GM12878 (cell line): ENCODE data around the gene RASAL3. TPM values are rescaled to one million over a fixed set of nuclear protein-coding genes. Genes with fewer than 3 reads are reported as not detected.

Source experiments
- ATAC-seq: fragments of 200-7000 bp; cut with Tn5 transposase; 3 replicates; pipeline ENCODE4 v1.9.1; 2020; ENCODE audit warnings: mild to moderate bottlenecking, moderate library complexity
- BruUV-seq: library from RNA; stranded (reverse); fragments of 400-500 nt; replicated peaks from 2 replicates; lab custom pipeline; 2021; lab: Mats Ljungman, UMichigan
- CTCF ChIA-PET: fragments of 300-600 bp; sonication (Branson Sonifier 250); formaldehyde crosslinking; extraction: SDS; loops from one replicate; lab custom pipeline; 2021; ENCODE audit warnings: inconsistent platforms; lab: Yijun Ruan, JAX
- POLR2A ChIA-PET: fragments of 350-600 bp; formaldehyde crosslinking; extraction: SDS; loops from one replicate; lab custom pipeline; 2021; ENCODE audit warnings: inconsistent platforms; lab: Charles Lee
- RAD21 ChIA-PET: fragments of 300-600 bp; sonication (Branson Sonifier 250); formaldehyde crosslinking; loops from one replicate; lab custom pipeline; 2023; ENCODE audit warnings: antibody characterized with exemption; ENCODE audit not compliant: unreplicated experiment; lab: Charles Lee
- SMC1A ChIA-PET: fragments of 300-600 bp; sonication (Branson Sonifier 250); formaldehyde crosslinking; loops from one replicate; lab custom pipeline; 2023; ENCODE audit not compliant: unreplicated experiment, uncharacterized antibody; lab: Charles Lee
- DNase-seq: peaks from one replicate; pipeline ENCODE4 v3.0.0-alpha.2; 2011; ENCODE audit warnings: low read depth, low spot score
- FAIRE-seq: peaks from 3 replicates; lab custom pipeline; 2011; peaks lifted over from hg19 to GRCh38; lab: Jason Lieb, UNC
- H2AFZ ChIP-seq: 2 replicates; pipeline ENCODE4 v1.6.0; 2011; ENCODE audit warnings: low read depth, low read length, control low read depth; ENCODE audit not compliant: control insufficient read depth
- H3K27ac ChIP-seq: 2 replicates; pipeline ENCODE4 v1.5.1; 2011; ENCODE audit warnings: control low read depth; ENCODE audit not compliant: control insufficient read depth, insufficient read depth
- H3K27me3 ChIP-seq, 2 experiments: replicated peaks in 1 of 2; 2 replicates each; pipeline versions ENCODE4 v1.6.0 to v1.6.1; 2011; ENCODE audit warnings: low read length in 1 of 2; ENCODE audit not compliant: control insufficient read depth in 2 of 2, insufficient read depth in 2 of 2
- H3K36me3 ChIP-seq, 2 experiments: 2 replicates each; pipeline ENCODE4 v1.5.1; 2011; ENCODE audit warnings: low read length in 1 of 2; ENCODE audit not compliant: control insufficient read depth in 2 of 2, insufficient read depth in 2 of 2
- H3K4me1 ChIP-seq: 2 replicates; pipeline ENCODE4 v1.6.1; 2011; ENCODE audit warnings: mild to moderate bottlenecking, low read length, moderate library complexity, mixed read lengths; ENCODE audit not compliant: control insufficient read depth, insufficient read depth
- H3K4me2 ChIP-seq: 2 replicates; pipeline ENCODE4 v1.6.0; 2011; ENCODE audit warnings: control low read depth; ENCODE audit not compliant: control insufficient read depth, insufficient read depth
- H3K4me3 ChIP-seq: fragments of 200-600 bp; sonication (generic); 2 replicates; pipeline ENCODE4 v1.5.1; 2016
- H3K79me2 ChIP-seq: 2 replicates; pipeline ENCODE4 v1.6.0; 2011; ENCODE audit warnings: low read length; ENCODE audit not compliant: control insufficient read depth, insufficient read depth
- H3K9ac ChIP-seq: 2 replicates; pipeline ENCODE4 v1.8.0; 2011; ENCODE audit warnings: low read length, control low read depth, mixed read lengths; ENCODE audit not compliant: control insufficient read depth, insufficient read depth
- H3K9me3 ChIP-seq: replicated peaks from 3 replicates; pipeline ENCODE4 v1.5.1; 2011; ENCODE audit warnings: mild to moderate bottlenecking, low read length; ENCODE audit not compliant: control insufficient read depth, insufficient read depth
- H4K20me1 ChIP-seq: 2 replicates; pipeline ENCODE4 v1.6.0; 2011; ENCODE audit not compliant: control insufficient read depth, insufficient read depth
- HDGF ChIP-seq: fragments of 450-650 bp; IDR thresholded peaks from 2 replicates; pipeline ENCODE4 v1.6.1; 2016; ENCODE audit warnings: antibody characterized with exemption
- MEF2B ChIP-seq: fragments of 450-650 bp; IDR thresholded peaks from 2 replicates; pipeline ENCODE4 v1.6.1; 2018; ENCODE audit warnings: mild to moderate bottlenecking, moderate library complexity; ENCODE audit not compliant: partially characterized antibody, poor library complexity, severe bottlenecking
- NBN ChIP-seq: fragments of 450-650 bp; IDR thresholded peaks from 2 replicates; pipeline ENCODE4 v1.6.1; 2016
- NR2F1 ChIP-seq: fragments of 450-650 bp; conservative IDR thresholded peaks from 2 replicates; pipeline ENCODE4 v1.6.1; 2017; ENCODE audit warnings: mild to moderate bottlenecking
- RAD51 ChIP-seq: fragments of 450-650 bp; IDR thresholded peaks from 2 replicates; pipeline ENCODE4 v1.6.1; 2016; ENCODE audit warnings: moderate library complexity, mild to moderate bottlenecking, inconsistent platforms
- RUNX3 ChIP-seq: IDR thresholded peaks from 2 replicates; pipeline ENCODE4 v1.6.1; 2012; ENCODE audit warnings: low read length, inconsistent platforms
- SREBF1 ChIP-seq: IDR thresholded peaks from 2 replicates; pipeline ENCODE4 v1.6.1; 2012; ENCODE audit warnings: mild to moderate bottlenecking, low read length
- SUPT20H ChIP-seq: IDR thresholded peaks from 2 replicates; pipeline ENCODE4 v1.6.1; 2011; ENCODE audit warnings: low read depth, mild to moderate bottlenecking, low read length, moderate library complexity, borderline replicate concordance; ENCODE audit not compliant: control insufficient read depth
- TBL1XR1 ChIP-seq: IDR thresholded peaks from 2 replicates; pipeline ENCODE4 v1.6.1; 2012; ENCODE audit warnings: low read depth, low read length, improper control_type of control experiment
- ZNF207 ChIP-seq: fragments of 450-650 bp; IDR thresholded peaks from 2 replicates; pipeline ENCODE4 v1.6.1; 2014; ENCODE audit warnings: antibody characterized with exemption, mild to moderate bottlenecking, borderline replicate concordance
- WGBS: methylation state at CpG from one replicate; pipeline ENCODE4 v1.1.6; 2016; ENCODE audit warnings: low lambda C conversion rate; ENCODE audit not compliant: insufficient replicate concordance, insufficient coverage; ENCODE audit errors: missing lambda C conversion rate; 5-methylcytosine and 5-hydroxymethylcytosine counted together
- in situ Hi-C: fragments of 300-500 bp; cut with MboI; formaldehyde crosslinking; loops from 9 replicates; pipeline ENCODE4 v1.14.3; 2018; ENCODE audit warnings: mixed read lengths
- intact Hi-C: fragments of 100-400 bp; cut with micrococcal nuclease; formaldehyde crosslinking; loops from one replicate; pipeline ENCODE4 v1.14.2; 2022; ENCODE audit not compliant: unreplicated experiment
- polyA plus RNA-seq, 11 experiments: library from polyadenylated mRNA; depleted of rRNA in 4 of 11; unstranded in 6 of 11; stranded (reverse) in 5 of 11; fragments of >200 nt; fragmentation: Nextera tagmentation in 4 of 11; fragmentation: Illumina TruSeq in 1 of 11; extraction: Ambion mirVana in 4 of 11; extraction: Trizol in 1 of 11; gene quantifications; 1 replicate in 1 of 11; 2 replicates in 10 of 11; pipeline versions ENCODE4 v1.2.1 to v1.2.3, GENCODE V29; 2011 to 2016; ENCODE audit warnings: inconsistent platforms in 2 of 11, missing spikeins in 2 of 11, low read depth in 1 of 11
- total RNA-seq, 4 experiments: library from RNA; depleted of rRNA in 3 of 4; stranded (reverse); fragments of >200 nt in 3 of 4; fragmentation: Illumina TruSeq in 1 of 4; extraction: Trizol in 1 of 4; gene quantifications; 2 replicates each; pipeline versions ENCODE4 v1.2.1 to v1.2.3, GENCODE V29; 2013 to 2021
- TF ChIP-seq, protein P1 (sequence below): fragments of 450-650 bp; IDR thresholded peaks from 2 replicates; pipeline ENCODE4 v1.6.1; 2018; ENCODE audit warnings: mild to moderate bottlenecking, low read depth, moderate library complexity; ENCODE audit not compliant: partially characterized antibody
- TF ChIP-seq, protein P2 (sequence below): fragments of 450-650 bp; IDR thresholded peaks from 2 replicates; pipeline ENCODE4 v1.6.1; 2016; ENCODE audit warnings: mild to moderate bottlenecking, moderate library complexity, borderline replicate concordance
- TF ChIP-seq, protein P3 (sequence below): fragments of 150-350 bp; IDR thresholded peaks from 2 replicates; pipeline ENCODE4 v1.6.1; 2016; ENCODE audit warnings: low read depth, low read length

The RASAL3 gene
- total and polyA plus RNA-seq, 10 of the 15 experiments (the other 5 are each of a cell fraction or from before 2014, with no cell fraction given): 1.7 to 81.3 (median 23.2) TPM

DNA sequence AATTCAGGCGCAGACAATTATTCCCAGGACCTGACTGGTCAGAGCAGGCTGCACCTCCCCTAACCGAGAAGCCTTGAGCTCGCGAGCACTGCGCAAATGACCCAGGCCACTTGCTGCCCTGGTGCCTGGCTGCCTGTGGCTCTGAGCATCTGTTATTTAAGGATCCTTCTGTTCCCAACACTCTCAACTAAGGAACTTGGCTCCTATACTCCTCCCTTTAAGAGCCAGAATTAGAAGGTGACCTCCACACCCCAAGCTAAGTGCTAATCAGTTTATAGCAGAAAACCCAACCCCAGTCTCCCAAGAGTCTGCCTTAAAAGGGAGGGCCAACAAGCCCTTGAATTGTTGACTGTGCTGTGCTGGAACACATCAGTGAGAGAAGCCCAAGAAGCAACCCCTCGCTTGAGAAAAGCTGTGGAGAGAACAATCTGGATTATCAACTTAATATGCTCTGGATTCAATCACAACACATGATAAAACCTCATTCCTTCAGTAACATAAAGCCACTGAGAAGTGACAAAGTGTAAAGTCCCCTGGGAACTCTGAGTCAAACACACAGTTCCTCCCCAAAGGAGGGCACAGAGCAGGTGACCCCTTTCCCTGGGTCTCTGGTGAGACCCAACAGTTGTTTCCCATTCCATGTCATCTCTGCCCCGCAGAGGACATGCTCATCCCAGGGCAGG lies 60.1 kb downstream of the RASAL3 start:
- no peak for FAIRE-seq
- Histone ChIP-seq H3K36me3 (peaks cover 14 to 40% of the 10 kb centered on the region in 2 experiments; a peak in 3 of 4 replicates), H3K4me3 (no peak overlapping the region), H3K9ac (no peak overlapping the region), H3K27me3 (no peaks in the 10 kb centered on the region), H3K27ac (no peak overlapping the region), H2AFZ (no peak overlapping the region), H3K4me2 (no peak overlapping the region; the same call in 1 of the 2 replicates), H3K9me3 (no peaks in the 10 kb centered on the region), H3K4me1 (no peaks in the 10 kb centered on the region), H4K20me1 (0 out of 2 replicates have a peak, but pooled peaks cover 7% of the 10 kb centered on the region), H3K79me2 (peaks cover 34% of the 10 kb centered on the region)
- POLR2A ChIA-PET: interaction anchor here (0.8 to 1.4 kb wide), 3 partner anchors 9 to 115 kb away, joined by 3 to 5 read pairs (median 3); partner anchors contain the start of gene AKAP8
- CTCF ChIA-PET: interaction anchor here (0.7 to 1.4 kb wide), 3 partner anchors 13 to 152 kb away, joined by 3 to 5 read pairs (median 3); partner anchors contain the start of gene AKAP8L
- BruUV-seq: no TSS peak
- DNase-seq: no peak
- in situ Hi-C loops: no loop called here
- intact Hi-C loops: no loop called here
- RAD21 ChIA-PET: interaction anchor here (0.8 to 1.4 kb wide), 2 partner anchors 13 to 15 kb away, joined by 3 to 4 read pairs; partner anchors contain the start of gene AKAP8L
- 91% methylated on average over 7 of the region's 7 CpGs for WGBS
- ATAC-seq: peak; percentile 52
- SMC1A ChIA-PET: interaction anchor here (1.0 kb wide), 1 partner anchor 11 kb away, joined by 3 read pairs; no protein-coding TSS in a partner anchor
- no peak for TF ChIP-seq HDGF
- TF ChIP-seq, protein P1, sequence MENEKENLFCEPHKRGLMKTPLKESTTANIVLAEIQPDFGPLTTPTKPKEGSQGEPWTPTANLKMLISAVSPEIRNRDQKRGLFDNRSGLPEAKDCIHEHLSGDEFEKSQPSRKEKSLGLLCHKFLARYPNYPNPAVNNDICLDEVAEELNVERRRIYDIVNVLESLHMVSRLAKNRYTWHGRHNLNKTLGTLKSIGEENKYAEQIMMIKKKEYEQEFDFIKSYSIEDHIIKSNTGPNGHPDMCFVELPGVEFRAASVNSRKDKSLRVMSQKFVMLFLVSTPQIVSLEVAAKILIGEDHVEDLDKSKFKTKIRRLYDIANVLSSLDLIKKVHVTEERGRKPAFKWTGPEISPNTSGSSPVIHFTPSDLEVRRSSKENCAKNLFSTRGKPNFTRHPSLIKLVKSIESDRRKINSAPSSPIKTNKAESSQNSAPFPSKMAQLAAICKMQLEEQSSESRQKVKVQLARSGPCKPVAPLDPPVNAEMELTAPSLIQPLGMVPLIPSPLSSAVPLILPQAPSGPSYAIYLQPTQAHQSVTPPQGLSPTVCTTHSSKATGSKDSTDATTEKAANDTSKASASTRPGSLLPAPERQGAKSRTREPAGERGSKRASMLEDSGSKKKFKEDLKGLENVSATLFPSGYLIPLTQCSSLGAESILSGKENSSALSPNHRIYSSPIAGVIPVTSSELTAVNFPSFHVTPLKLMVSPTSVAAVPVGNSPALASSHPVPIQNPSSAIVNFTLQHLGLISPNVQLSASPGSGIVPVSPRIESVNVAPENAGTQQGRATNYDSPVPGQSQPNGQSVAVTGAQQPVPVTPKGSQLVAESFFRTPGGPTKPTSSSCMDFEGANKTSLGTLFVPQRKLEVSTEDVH: no peak
- TF ChIP-seq SUPT20H: no peak
- no peak for TF ChIP-seq TBL1XR1
- no peak for TF ChIP-seq RUNX3
- TF ChIP-seq, protein P2, sequence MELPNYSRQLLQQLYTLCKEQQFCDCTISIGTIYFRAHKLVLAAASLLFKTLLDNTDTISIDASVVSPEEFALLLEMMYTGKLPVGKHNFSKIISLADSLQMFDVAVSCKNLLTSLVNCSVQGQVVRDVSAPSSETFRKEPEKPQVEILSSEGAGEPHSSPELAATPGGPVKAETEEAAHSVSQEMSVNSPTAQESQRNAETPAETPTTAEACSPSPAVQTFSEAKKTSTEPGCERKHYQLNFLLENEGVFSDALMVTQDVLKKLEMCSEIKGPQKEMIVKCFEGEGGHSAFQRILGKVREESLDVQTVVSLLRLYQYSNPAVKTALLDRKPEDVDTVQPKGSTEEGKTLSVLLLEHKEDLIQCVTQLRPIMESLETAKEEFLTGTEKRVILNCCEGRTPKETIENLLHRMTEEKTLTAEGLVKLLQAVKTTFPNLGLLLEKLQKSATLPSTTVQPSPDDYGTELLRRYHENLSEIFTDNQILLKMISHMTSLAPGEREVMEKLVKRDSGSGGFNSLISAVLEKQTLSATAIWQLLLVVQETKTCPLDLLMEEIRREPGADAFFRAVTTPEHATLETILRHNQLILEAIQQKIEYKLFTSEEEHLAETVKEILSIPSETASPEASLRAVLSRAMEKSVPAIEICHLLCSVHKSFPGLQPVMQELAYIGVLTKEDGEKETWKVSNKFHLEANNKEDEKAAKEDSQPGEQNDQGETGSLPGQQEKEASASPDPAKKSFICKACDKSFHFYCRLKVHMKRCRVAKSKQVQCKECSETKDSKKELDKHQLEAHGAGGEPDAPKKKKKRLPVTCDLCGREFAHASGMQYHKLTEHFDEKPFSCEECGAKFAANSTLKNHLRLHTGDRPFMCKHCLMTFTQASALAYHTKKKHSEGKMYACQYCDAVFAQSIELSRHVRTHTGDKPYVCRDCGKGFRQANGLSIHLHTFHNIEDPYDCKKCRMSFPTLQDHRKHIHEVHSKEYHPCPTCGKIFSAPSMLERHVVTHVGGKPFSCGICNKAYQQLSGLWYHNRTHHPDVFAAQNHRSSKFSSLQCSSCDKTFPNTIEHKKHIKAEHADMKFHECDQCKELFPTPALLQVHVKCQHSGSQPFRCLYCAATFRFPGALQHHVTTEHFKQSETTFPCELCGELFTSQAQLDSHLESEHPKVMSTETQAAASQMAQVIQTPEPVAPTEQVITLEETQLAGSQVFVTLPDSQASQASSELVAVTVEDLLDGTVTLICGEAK: no peak
- no peak for TF ChIP-seq SREBF1
- no peak for TF ChIP-seq ZNF207
- TF ChIP-seq, protein P3, sequence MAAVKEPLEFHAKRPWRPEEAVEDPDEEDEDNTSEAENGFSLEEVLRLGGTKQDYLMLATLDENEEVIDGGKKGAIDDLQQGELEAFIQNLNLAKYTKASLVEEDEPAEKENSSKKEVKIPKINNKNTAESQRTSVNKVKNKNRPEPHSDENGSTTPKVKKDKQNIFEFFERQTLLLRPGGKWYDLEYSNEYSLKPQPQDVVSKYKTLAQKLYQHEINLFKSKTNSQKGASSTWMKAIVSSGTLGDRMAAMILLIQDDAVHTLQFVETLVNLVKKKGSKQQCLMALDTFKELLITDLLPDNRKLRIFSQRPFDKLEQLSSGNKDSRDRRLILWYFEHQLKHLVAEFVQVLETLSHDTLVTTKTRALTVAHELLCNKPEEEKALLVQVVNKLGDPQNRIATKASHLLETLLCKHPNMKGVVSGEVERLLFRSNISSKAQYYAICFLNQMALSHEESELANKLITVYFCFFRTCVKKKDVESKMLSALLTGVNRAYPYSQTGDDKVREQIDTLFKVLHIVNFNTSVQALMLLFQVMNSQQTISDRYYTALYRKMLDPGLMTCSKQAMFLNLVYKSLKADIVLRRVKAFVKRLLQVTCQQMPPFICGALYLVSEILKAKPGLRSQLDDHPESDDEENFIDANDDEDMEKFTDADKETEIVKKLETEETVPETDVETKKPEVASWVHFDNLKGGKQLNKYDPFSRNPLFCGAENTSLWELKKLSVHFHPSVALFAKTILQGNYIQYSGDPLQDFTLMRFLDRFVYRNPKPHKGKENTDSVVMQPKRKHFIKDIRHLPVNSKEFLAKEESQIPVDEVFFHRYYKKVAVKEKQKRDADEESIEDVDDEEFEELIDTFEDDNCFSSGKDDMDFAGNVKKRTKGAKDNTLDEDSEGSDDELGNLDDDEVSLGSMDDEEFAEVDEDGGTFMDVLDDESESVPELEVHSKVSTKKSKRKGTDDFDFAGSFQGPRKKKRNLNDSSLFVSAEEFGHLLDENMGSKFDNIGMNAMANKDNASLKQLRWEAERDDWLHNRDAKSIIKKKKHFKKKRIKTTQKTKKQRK: no peak
- TF ChIP-seq RAD51: no peak
- TF ChIP-seq NR2F1: 0 out of 2 replicates have a peak, but pooled peaks have one; percentile 28
- TF ChIP-seq NBN: no peak
- peak; percentile 85 for TF ChIP-seq MEF2B
